Activated T-cell treated with anti-CD3 and anti-CD28 coated beads for 24 hours (primary cell): ENCODE results near the gene F12.
A peak's percentile ranks its signal among the peaks of the same experiment; 100 is the strongest.

ENCODE experiments used
- DNase-seq: peaks from one replicate; pipeline ENCODE4 v3.0.0-alpha.2; 2020; ENCODE audit warnings: low read depth

Gene F12

DNA sequence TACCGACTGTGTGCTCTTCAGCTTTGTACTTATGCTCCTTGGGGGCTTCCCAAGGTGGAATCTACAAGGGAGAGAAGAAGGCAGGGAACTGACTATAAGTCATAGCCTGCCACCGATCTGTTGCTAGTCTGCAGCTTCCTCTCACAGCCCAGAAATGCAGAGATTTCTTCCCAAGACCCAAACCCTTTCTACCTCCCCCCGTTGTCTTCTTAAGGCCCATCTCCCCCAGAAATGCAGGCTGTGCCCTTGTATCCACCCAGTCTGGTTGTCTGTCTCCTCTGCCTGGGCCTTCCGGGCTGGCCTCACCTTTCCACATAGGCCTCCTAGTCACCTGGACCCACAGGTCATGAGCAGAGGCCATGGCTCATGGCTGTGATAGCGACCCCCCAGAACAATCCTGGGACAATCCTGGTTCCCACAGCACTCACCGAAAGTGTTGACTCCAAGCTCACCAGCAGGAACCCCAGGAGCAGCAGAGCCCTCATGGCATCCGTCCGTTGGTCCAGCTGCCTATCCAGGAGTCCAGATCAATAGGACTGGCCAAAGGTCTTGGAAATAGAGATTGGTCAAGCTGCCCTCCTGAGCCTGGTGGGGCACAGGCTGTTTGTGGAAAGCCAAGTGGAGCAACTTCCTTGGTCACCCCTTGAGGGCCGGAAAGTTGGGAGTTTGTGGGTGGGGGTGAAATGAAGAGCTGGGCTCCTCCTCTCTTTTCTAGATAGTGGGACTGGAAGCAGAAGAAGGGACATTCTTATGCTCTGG lies at the start of gene F12:
Gene F12, minus strand, starts transcription at position 522 of the 759 bp plus-strand sequence. Its CDS starts 37 bp downstream, at position 485.
- DNase-seq, result no peak

DNA sequence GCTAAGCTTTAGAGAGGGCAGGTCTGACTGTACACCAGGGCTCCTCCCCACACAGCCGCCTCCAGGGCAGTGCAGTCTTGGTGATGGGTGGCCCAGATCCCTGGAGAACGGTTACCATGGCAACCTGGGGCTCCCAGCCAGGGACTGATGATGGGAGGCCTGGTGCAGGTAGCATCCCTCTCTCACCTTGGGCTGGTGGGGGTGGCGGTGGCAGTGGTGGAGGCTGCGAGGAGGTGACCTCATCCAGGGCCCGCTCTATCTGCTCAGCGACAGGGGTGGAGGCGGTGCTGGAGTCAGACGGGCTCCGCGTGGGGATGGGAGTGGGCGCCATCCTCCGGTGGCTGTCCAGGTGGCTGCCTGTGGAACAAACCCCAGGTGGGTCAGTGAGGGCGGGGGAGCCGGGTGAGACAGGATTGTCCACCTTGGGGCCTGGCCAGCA lies 49.6 kb upstream of the F12 start:
- DNase-seq, result no peak

DNA sequence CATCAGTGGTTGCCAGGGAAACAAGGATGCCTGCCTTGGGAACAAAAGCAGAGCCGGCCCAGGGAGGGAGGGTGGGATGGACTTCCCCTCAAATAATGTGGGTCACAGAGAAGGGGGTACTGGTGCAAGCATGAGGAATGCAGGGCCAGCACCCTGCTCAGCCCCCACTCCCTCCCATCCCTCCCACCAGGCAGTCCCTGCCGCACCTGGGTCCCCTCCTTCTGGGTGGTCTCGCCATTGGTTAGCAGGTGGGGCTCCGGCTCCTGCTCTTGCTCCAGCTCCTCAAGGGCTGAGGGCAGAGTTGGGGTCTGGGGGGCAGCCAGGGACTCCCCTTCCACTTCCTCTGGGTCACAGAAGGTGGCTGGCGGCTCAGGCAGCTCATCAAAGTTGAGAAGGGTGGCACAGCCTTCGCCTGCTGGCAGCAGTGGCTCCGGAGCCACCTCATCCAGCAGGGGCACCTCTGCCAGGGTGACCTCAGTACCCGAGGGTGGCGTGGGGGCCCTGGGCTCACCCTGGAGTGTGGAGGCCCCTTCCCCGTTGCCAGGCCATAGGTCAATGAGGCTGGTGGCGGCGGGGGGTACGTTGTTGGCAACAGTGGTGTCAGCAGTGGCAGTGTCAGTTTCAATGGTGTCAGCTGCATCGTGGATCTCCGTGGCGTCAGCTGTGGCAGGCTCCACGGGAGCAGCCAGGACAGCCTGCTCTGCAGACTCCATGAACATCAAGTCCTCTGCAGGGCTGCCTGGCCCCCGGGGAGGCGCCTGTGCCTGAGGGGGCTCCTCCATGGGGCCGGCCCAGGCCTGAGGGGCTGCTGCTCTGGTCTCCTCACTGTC lies 48.7 kb upstream of the F12 start:
- DNase-seq, result no peak

DNA sequence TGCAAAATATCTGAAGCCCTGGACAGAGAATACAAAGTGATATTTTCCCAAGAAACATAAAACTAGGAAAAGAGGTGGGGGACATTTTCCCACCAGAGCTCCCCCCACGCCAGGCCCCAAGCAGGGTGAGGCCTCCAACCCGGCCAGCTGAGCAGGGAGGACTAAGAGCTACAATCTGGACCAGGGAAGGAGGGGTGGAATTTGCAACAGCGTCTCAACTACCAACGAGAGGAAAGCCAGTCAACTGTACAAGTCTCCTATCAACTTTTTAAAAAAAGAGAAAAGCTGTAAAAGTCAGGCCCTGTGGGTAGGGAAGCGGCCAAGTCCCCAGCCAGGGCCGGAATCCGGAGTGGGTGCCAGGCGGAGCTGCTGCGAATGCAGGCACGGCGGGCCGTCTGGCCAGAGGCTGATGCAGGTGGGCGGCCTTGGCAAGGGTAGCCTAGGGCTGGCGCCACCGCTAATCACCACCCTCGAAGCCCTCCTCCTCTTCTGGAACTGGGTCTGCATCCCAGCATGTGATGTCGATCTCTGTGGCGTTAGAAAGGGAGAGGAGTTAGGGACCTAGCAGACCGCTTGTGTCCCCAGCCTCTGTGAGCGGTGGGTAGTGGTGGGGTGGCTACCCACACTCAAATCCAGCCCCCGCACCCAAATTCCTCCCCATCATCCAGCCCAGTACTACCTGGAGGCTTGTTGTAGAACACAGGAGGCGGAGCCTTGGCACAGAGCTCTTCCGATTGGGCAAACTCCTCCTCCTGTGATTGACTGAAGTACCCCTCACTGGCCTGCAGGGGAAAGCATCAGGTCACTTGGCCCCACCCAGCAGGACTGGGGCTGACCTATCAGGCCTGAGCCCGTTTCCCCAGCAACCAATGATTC lies 47.9 kb upstream of the F12 start:
- DNase-seq, result peak; percentile 49

DNA sequence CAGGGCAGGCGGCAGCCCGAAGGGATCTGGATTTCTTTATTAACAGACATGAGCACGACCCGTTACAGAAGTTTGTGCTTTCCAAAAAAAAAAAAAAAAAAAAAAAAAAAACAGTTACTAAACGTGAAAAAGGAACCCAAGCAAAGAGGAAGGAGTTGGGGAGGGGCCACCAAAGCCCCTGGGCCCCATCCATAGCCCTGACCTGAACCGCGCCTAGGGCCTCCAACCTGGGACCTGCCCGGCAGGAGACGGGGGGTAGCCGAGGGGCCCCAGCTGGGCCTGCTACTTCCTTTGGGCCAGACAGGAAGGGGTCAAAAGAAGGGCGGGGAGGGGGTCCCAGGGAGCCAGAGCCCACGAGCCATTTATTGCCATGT lies 47.2 kb upstream of the F12 start:
- no peak for DNase-seq

DNA sequence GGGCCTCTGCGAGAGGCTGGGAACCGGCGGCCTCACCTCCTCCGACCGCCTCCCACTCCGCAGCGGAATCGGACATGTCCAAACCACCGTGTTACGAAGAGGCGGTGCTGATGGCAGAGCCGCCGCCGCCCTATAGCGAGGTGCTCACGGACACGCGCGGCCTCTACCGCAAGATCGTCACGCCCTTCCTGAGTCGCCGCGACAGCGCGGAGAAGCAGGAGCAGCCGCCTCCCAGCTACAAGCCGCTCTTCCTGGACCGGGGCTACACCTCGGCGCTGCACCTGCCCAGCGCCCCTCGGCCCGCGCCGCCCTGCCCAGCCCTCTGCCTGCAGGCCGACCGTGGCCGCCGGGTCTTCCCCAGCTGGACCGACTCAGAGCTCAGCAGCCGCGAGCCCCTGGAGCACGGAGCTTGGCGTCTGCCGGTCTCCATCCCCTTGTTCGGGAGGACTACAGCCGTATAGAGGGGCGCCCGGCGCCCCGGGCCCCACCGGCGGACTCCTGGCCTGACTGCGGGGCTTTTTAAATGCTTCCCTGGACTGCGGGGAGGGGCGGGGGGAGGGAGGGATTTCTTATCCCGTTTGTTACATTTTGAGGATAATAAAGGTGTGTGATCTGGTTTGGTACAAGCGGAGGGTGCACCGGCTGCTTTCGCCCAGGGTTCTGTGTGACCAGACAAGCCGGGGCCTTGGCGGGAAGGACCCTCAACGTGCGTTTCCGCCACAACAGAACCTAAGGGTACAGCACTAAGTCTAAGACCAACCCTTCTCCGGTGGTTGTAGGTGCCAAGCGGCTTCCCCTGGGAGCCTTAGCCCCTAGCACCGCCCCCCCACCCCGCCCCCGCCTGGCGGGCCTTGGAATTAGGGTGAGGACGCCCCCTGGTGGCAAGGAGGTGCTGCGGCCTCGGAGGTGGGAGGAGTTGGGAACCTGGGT lies 46.6 kb upstream of the F12 start:
- peak; percentile 95 for DNase-seq

DNA sequence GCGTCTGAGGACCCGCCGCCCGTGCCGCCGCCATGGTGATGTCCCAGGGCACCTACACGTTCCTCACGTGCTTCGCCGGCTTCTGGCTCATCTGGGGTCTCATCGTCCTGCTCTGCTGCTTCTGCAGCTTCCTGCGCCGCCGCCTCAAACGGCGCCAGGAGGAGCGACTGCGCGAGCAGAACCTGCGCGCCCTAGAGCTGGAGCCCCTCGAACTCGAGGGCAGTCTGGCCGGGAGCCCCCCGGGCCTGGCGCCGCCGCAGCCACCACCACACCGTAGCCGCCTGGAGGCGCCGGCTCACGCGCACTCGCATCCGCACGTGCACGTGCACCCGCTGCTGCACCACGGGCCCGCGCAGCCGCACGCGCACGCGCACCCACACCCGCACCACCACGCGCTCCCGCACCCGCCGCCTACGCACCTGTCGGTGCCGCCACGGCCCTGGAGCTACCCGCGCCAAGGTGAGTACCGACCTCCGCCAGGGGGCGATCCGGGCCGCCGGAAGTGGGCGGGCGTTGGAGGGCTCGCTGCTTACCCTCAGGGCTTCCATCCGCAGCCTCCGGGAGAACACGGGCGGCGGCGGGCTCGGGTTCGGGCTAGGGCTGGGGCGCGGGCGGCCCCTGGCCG lies 45.8 kb upstream of the F12 start:
- DNase-seq, result peak; percentile 90

DNA sequence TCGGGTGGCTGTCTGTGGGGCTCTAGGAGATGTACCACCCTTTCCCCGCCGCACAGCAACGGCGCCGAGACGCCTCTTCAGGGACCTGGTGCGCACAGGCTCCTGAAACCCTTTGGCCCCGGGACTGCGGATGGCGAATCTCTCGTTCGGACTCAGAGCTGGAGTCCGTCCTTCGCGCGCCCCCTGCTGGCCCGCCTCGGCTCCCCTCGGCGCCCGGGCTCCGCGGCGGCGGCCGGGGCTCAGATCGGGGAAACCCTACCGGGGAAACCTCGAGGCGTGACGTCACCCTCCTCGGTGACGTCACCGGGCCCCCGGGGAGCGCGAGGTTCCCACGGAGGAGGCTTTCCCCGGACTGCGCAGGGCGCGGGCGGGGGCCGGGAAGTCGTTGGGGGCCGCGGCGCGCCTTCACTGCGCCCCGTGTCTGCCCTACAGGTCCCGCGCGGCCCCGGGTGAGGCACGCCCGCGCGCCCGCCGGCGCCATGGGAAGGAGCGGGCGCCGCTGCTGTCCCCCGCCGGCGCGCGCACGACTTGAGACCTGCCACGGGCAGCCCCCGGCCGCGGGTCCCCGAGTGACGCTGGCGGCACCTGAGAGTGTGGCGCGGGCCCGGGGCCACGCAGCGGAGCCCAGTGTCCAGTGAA lies 45.2 kb upstream of the F12 start:
- peak; percentile 91 for DNase-seq

DNA sequence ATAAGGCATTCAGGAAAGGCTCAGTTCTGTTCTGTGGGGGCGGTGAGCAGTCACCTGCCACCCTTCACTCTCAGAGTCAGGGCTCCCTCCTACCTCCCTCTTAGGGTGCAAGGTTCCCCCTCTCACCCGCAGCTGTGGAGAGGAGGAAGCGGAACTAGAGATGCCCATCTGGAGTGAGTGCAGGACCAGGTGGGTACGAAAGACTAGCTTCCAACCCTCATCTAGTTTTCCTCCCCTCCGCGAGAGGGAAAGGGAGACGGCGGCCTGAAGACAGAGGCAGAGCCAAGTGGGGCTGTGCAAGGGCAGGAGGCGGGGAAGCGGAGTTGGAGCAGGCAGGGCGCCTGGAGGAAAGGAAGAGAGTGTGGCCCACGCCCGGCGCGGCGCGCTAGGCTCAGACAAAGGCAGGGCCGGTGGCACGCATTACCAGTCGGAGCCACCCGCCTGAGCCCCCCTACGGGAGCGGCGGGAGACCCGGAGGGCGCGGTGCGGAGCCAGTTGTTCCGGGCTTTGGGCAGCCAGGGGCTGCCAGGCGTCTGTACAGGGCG lies 44.6 kb upstream of the F12 start:
- DNase-seq, result no peak

DNA sequence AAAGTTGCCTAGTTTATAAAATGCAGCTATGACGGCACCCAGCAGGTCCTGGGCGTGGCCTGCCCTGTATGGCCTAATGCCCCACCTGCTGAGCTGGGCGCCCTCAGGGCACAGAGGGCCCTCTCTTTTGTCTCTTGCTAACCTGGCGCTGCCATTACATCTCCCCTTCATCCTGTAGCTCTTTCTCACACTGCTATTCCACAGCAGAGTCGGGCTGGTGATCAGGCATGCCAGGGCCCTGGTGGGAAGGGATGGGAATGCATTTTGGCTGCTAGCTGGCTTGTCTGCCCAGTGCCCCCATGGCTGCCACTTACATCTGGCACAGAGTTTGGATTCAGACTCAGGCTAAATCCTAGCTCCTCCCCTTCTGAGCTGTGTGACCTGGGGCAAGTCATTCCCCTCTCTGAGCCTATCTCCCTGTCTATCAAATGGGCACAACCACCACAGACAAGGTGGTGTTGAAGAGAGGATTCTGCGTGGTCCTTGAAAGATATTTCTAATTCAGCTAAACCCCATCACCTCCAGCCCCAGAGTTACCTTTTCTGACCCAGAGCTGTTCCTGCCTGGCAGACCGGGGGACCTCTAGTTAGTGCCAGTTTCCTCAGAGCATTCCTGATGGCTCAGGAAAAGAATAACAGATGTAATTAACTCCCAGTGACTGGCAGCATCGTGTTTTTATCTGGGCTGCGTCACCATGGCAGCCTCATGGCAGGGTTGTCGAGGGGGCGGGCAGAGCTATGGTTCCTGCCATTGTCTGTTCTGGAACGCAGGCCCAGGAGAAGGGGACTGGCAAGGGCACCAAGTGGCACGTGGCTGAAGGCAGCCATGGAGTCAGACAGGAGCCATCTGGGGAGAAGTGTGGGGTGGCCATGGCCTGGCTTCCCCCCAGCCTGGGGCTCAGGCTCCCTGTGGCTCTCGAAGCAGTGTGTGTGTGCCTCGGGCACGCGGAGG lies 43.6 kb upstream of the F12 start:
- DNase-seq, result no peak

DNA sequence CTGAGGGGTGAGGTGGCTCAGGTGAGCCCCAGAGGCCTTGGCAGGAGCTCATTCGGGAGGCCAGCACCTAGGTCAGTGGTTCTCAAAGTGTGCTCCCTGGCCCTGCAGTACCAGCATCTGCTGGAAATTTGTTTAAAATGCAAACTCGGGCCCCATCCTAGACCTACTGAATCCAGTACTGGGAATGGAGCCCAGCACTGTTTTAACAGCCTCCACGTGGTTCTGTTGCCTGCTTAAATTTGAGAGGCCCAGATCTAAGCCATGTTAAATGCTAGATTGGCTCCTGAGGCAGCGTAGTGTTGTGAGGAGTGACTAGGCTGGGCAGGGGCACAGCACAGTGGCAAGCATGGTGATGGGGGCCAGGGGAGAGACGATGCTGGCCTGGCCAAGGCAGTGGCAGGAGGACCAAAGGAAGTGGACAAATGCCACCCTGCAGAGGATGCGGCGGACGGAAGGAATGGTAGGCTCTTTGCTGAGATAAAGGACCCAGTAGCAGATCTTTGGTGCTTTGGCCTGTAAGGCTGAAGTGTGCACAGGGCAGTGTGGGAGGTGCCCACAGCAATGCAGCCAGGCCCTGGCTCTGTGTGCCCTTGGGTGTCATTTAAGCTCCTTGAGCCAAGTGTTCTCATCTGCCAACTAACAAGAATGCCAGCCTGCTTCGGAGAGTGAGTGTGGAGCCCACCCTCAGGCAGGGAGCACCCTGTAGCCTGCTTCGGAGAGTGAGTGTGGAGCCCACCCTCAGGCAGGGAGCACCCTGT lies 41.5 kb upstream of the F12 start:
- DNase-seq, result no peak

DNA sequence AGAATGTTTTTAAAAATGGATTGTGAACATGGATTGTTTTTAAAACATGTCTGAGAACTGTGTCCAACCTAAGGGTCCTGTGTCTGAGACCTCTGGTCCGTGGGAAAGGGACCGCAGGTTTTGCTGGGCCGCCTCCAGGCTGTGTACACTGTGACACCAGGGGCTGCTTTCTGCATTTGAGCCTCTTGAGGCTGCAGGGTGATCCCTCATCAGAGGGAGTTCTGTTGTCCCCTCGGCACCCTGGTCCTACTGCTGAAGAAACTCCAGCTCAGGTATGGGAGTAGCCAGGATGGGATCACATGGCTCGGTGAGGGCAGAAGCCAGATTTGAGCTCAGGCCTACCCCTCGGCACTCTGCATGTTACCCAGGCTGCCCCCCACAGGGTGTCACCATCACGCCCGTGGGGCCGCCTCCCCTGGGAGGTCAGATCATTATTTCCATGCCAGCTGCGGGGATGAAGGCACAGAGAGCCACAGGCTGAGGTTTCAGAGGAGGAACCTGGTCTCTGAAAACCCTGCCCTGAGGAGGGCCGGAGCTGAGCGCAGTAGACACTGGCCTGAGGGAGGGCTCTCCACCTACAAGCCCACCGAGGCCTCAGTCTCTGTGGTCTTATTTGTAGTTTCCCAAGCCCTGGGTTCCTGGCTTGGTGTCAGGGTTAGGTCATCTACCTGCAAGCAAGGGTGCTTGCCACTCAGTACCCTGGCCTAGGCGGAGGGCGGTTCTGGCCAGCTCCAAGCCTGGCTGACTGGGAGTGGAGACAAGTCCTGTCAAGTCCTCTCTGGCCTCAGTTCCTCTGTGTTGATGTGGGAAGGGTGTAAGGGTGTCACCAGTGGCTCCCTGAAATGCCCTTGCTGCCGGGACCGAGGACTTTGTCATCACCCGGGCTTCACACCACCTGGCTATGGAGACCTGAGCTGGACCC lies 40.0 kb upstream of the F12 start:
- DNase-seq, result no peak

DNA sequence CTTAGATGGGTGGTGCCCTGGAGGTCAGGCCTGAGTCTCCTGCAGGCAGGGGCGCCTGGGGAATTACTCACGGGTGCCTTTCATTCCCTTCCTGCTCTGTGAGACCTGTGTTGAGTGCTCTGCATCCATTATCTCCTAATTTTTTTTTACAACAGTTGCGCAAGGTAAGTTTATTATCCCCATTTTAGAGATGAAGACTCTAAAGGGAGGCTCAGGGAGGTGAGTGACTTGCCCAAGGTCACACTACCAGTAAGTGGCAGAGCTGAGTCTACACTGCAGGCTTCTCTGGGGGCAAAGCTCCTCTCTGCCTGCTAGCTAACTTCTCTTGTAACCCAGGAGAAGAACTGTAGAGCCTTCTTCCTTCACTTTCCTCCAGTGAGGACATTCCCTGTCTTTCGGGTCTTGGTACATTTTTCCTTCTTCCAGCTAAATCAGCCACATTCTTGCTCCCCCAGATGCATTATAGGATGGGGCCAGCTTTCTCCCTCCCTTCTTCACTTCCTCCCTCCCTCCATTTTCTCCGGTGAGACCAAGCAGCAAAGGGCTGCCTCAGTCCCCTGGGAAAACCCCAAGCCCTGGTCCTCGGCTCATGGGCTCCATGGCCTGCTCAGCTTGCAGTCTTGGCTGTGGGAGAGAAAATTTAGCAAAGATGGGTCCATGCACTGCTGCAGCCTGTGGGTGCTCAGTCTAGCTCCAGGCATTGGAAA lies 39.0 kb upstream of the F12 start:
- DNase-seq, result no peak

DNA sequence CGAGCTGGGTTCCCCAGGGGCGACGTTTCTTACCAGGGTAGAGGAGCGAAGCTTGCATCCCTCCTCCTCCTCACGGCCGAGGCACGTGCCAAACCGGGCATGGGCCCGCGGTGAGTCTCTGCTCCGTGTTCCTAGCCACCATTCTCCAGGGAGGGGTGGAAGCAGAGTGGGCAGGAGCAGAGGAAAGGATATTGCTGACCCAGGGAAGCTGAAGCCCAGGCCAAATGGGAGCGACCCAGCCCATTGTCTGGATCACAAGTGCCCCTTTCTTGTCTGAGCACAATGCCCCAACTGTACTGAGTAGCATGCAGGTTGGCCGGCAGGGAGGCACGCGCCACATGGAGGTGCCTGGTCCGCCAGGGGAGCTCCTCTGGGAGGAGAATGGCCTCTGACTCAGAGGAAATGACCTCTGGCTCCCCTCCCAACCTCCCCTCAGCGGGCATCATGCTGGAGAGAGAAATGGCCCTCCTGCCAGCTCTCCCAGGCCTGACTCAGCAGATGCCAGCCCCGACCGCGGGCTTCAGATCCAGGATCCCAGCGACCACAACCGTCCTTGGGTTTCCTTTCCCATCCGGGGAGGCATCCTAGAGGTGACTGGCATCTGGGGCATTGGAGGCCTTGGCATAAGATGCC lies 38.4 kb upstream of the F12 start:
- no peak for DNase-seq

DNA sequence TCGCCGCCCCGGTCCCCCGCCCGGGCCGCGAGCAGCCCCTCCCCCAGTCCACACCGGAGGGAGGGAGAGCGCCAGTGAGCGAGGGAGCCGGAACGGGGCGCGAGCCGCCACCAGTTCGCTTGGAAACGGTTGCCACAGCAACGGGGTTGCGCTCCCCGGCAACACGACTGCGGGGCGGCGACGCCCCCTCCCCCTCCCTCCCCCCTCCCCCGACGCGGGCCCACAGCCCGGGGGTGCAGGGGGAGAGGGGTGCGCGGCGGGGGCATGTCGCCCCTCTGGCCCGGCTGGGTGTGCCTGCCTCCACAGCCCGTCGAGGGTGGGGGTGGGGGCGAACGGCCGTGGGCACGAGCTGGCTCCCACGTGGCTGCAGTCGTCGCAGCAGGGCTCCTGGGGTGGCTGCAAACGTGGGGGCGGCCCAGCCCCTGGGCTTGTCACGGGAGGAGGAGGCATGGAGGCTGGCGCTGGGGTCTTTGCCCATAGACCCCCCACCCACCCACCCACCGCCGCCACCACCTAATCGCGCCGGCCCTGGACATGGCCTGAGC lies 37.8 kb upstream of the F12 start:
- peak; percentile 56 for DNase-seq
